ENCODE results near the gene XPR1.

Gene XPR1

DNA sequence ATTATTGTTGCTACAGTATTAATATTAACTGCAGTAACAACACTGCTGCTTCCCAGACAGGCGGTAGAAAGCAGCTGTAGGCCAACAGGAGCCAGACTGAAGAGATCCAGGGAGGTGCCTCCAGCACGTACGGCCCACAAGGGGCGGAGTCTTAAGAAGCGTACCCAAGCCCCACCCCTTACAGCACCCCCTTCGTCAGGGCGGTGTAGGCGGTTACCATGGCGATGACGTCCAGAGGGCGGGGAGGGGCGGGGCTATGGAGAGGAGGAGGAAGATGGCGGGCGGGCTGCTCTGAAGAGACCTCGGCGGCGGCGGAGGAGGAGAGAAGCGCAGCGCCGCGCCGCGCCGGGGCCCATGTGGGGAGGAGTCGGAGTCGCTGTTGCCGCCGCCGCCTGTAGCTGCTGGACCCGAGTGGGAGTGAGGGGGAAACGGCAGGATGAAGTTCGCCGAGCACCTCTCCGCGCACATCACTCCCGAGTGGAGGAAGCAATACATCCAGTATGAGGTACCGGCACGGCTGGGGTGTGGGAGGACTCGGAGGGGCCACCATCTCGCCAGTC is at the start of gene XPR1:
TSS of gene XPR1 (plus strand) at position 257 of the 560 bp plus-strand sequence. CDS start at position 437, 180 bp downstream.
- DNase-seq, result peak; percentile 98

DNA sequence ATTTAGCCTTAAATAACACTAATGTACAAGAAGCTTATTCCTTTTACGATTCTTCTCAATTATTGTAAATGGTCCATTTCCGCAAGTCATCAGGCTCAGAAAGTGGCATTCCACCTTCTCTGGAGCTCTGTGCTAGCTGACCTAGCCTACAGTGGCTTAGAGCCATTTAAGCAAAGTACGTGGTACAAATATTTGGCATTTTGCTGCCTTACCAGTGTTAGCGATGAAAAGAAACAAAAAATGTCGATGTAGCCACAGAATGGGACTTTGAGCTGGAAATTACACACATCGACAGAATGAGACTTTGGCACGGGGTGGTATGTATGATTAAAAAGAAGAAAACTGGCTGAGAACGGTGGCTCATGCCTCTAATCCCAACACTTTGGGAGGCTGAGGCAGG is 47.0 kb upstream of the XPR1 start:
- no peak for DNase-seq

DNA sequence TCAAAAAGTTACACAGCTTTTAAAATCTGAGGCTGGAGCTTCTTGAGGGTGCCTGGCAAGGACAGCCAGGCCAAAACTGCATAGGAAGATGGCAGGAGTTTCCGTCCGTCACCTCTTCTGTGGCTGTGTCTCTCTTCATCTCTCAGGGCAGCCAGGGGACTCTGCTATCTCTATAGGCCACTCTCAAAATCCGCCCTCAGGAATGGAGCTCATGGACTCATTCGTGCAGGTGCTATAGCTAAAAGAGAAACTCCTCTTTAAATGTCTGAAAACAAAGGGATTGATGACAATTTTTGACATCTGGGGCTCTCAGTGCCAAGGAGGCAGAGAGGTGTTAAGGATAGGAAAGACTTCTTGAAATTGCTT is 45.8 kb upstream of the XPR1 start:
- no peak for DNase-seq

DNA sequence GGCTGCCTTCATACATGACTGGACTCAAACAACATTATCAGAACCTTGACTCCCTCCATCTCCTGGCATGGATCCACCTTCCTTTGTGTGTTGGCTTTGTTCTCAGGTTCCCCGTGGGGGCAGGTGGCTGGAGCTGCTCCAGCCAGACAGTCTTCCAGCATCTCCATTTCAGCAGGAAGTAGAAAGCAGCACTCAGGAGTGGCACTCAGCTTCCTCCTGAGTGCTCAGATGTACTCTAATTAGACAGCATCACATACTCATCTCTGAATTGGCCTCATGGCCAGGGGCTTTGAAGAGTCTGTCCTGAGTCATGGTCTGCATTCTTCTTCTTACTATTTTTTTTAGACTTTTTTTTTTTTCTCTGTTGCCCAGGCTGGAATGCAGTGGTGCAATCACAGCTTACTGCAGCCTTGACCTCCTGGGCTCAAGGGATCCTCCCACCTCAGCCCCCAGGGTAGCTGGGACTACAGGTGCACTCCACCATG is 45.1 kb upstream of the XPR1 start:
- DNase-seq, result peak; percentile 43

DNA sequence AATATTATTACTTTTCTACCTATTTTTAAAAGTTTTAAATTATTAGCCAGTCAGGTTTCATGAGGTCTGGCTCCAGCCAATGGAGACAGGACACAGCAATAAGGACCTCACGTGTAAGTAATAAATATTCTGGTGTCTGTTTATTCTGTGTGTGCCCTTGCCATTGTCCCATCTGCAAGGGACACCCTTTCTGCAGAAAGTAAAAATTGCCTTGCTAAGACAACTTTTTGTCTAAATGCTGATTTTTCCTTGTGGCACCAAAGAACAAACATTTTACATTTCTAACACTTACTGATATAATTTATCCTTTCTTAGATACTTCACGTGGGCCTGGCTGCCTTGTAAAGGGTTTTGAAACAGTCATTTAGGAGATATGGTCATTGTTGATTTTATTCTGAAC is 43.7 kb upstream of the XPR1 start:
- DNase-seq, result no peak

DNA sequence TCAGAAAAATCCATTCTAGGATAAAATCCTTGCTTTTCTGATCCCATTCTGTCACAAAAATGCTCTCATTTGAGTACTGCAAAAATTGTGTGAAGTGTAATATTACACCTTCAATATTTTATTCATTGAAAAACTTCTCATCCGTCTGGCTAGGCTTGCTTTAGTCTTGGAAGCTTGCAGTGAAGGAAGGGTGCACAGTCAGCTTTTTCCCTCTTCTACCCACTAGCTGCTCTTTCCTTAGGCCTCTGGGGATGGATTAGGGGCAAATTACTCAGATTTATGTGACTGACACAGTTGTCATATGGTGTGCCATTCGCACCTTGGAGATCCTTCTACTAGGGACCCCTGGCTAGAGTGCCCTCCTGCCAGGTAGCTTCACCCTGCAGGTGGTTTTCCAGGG is 40.9 kb upstream of the XPR1 start:
- DNase-seq, result no peak

DNA sequence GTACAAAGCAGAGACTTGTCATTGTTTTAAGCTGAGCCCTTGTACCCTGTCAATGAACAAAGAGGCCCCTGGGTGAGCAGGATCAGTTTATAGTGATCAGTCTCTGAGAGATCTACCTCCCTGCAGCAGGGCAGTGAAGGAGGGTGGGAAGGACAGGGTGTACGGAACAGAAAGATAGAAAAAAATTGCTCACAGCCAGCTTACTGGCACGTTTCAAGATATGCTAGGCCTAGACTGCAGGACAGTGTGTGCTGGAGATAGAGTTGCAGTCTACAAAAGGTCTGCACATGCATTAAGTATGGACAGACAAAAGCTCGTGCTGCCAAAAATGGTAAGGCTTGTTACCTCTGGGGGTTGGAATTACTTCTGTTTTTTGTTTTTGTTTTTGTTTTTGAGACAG is 38.4 kb upstream of the XPR1 start:
- DNase-seq, result no peak

DNA sequence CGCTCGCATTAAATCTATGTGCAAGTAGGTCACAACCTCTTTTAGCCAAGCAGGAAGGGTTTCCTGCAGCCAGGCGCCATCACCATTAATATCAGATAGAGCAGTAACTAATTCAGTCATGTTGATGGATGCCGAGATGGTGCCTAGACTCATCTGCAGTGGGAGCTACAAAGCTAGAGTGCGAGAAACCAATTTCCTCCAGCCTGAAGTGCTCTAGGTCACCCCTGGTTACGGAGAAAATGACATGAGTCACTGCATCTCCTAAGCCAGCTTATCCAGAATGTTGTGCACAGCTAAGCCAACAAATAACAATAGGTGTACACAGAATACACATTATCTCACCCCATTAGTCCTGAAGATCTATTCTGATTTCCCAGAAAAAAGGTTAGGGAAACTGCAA is 37.1 kb upstream of the XPR1 start:
- DNase-seq, result no peak

DNA sequence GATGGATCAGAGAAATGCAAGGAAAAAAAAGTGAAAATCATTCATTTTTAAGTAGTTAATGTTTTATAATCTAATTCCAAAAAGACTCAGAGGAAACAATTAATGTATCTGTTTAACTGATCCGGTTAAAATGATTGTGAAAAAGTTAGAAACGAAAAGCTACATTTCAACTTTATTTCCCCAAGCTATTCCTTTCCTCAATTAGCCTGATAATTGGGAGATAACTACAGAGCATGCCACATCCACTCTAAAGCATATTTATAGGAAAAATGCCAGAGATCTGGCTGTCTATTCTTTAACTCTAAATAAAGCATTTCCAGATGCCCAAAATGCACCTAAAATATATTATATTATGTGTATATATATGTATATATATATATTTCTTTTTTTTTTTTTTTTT is 35.9 kb upstream of the XPR1 start:
- no peak for DNase-seq

DNA sequence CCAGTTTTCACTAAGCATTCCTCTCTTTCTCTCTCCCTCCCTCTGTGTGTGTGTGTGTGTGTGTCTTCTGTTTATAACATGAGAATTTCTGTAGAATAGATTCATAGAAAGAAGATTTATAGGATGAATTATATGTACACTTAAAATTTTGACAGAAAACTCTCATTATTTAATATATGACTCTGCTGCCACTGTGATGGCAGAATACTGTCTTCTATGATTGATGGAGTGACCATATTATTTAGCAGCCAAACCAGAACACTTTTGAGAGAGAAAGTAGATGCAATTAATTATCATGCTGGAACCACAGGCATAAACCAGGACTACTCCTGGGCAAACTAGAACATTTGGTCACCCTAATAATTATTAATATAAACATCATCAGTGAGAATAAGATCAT is 34.3 kb upstream of the XPR1 start:
- DNase-seq, result no peak

DNA sequence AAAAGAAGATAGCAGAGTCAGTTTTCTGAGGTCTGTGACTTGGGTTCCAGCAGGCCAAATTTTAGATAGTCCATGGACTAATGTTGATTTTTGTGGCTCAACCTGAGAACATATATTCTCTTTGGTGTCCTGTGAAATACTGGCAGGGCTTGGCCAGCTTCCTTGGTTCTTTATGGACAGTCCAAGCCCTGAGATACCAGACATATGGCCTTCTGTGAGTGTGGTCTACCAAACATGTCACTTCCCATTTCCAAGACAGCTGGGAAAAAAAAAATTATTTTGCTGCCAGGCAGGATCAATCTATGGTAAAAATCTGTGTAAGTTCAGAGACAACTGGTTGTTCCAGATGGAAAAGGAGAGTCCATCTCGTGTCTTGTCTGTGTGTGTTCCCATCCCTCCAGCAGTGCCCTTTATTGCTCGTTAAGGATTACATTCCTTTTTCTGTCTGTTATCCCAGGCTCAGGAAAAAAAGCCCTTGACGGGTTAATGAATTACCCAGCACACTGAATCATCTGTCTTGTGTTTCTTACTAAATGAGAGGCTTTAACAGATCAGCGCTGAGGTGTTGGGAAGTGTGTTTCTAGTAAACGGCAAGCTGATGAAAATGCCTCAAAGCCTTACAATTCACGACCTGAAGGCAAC is 33.4 kb upstream of the XPR1 start:
- DNase-seq, result no peak

DNA sequence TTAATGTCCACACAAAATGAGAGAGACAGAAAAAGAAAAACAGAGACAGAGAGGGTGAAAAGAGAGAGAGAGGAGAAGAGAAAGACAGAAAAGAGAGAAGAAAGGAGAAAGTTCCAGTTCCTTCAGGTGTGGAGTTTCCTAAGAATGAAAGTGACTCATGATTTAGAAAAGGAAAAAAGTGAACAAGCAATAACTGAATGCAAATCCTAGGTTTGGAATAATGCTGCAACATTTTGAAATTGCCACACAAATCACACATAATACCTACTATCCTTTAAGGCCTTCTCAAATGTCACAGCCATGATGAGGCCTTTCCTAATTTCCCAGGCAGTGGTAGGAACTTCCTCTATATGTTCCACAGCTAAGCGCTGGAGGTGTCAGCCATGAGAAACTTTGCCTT is 31.5 kb upstream of the XPR1 start:
- DNase-seq, result no peak

DNA sequence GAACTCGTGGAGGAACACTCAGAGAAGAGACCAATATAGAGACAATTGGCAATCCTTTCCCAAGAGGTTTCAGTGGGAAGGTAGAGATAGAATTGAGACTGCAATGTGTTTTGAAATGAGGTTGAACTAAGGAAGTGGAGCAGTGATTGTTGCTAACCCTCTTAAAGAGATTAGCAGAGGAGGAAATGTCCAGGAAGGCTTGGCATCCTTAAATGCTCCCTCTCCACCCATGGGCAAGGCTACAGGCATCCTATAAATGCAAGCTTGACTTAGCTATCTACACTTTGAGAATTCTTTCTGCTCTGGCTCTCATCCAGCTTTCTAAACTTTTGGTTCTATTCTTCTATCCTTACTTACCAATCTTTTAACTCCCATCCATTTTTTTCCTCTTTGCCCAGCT is 30.3 kb upstream of the XPR1 start:
- no peak for DNase-seq

DNA sequence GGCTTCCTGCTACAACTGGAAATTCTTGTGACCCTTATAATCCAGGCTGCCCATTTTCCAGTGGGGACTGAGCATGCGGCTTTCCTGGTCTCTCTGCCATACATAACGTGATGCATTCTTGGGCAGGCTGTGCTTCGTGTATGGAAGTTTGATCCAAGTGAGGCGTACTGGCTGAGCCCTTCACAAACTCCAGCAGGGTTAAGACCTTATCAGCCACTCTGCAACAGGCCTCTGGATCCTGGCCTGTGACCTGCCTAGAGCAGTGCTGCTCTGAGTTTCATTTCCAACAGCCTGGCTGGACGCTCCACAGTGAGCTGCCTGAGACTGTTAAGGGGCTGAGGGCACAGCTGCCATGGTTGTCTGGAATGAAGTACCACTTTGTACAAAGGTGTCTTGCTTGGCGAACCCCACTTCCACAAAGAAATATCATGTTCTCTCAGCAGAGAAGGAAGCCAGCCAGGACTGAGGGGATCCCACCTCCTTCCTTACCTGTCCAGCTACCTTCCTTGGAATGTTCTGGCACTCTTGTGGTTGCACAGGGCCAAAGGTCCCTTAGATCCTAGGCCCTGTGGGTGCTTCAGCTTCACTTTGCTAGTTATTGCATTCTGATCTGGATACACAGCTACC is 28.5 kb upstream of the XPR1 start:
- DNase-seq, result no peak

DNA sequence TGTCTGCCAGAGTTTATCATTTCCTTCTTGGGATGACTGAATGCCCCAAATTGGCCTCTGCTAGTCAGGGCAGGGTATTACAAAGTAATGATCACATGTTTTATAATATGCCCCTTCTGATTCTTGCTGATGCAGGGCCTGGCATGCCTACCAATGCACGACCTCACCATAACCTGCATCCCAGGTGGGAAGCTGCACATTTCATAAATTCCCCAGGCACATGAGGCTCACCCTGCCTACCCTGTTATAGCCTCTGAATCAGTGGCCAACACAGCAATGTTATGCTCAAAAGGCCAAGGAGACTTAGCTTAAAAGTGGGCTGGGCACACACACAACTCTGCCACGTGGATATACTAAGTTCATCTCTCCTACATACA is 28.0 kb upstream of the XPR1 start:
- no peak for DNase-seq

DNA sequence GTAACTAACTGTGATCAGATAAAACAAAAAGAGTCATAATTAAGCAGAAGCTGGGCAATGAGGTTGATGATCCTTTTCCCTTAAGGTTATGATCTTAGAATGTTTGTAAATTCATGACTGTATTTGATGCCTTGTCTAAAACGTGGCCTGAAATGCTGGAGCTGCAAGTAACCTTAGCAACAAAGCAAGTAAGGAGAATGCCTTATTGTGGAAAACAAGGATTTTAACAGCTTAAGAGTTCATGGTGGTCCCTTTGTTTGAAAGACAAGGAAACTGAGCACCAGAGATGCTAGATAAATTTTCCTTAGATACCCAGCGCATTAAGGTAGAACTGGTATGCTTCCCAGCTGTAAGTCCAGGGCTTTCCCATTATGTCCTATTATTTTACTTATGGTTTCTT is 25.7 kb upstream of the XPR1 start:
- no peak for DNase-seq

DNA sequence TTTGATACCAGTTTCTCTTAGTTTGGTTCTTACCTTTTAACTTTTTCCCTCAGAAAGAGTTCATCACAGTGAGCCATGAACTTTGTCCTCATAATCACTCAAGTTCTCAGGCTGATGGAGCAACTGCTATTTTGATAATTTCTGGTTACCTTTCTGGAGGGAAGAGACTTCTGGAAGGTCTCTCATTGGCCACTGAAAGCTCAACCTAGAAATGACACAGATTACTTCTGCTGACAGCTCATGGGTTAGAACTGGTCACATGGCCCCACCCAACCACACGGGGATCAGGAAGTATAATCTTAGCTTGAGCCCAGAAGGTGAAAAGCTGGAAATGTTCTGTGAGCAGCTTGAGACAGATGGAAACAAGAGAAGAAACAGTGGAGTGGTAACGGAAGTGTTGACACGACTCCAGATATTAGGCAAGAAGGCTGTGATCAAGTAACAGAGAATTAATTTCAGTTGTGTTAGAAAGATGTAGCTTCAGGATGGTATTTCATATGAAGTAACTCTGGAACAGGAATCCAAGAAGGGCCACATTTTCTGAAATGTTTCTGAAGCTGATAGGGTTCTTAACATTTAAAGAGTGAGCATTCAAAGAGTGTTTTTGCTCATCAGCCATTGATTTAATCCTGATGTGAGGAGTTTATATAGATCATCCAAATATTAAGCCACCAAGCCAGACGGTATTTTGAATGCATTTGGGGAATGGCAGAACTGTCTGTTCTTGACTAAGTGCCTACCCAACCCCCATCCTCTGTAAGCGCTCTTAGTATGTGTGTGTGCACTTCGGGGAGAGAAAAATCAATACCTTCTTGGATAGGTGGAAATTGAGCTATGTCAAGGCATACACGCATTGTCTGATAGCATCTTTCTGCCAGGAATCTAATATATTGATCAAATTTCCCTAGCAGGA is 21.9 kb upstream of the XPR1 start:
- DNase-seq, result peak; percentile 46

DNA sequence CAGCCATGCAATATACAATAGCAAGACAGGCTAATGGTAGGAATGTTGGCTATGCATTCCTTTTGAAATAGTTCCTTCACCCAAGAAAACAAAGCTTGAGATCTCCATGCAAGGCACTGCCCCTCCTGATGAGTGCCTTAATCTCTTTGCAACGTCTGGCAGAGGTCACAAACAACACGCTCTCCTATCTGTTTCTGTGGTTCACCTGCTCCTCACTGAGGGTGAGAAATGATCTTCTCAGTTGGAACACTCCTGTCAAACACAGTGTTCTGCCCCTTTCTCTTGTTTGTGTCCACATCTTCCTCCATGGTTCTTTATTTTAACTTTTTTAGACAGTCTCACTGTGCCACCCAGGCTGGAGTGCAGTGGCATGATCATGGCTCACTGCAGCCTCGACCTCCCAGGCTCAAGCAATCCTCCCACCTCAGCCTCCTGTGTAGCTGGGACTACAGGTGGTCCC is 21.2 kb upstream of the XPR1 start:
- no peak for DNase-seq

DNA sequence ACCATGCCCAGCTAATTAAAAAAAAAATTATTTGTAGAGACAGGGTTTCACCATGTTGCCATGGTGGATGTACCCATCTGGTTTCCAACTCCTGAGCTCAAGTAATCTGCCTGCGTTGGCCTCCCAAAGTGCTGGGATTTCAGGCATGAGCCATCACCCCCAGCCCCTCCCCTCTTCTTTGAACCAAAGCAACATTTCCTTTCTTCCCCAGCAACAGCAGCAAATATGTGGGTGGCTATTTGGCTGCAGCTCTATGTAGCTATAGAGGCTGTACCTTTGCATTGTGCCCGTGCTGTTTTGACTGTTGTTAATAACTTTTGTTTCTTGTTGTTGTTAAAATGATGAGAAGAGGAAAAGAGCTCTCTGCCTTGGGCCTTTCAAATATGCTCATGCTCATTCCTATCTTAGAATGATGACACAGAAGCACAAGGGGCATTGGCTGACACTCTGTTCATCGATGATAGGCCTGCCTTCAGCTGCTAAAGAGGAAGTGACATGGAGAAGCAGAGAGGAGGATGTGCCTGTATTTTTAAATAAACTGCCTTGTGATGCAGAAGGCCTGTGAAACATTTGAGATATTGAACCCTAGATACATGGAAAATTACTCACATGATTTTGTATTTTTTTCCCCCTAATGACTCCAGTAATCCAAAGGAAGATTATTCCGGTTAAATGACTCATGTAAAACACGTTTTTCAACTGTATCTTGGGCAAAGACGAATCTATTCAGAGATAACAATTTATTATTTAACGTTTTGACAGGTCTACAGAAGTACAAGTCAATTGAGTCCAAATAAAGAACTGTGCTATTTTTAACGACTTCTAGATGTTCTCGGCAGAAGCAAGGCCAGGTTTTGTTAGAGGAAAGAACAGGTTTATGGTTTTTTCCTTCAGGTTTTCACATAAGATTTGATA is 20.5 kb upstream of the XPR1 start:
- peak; percentile 63 for DNase-seq

DNA sequence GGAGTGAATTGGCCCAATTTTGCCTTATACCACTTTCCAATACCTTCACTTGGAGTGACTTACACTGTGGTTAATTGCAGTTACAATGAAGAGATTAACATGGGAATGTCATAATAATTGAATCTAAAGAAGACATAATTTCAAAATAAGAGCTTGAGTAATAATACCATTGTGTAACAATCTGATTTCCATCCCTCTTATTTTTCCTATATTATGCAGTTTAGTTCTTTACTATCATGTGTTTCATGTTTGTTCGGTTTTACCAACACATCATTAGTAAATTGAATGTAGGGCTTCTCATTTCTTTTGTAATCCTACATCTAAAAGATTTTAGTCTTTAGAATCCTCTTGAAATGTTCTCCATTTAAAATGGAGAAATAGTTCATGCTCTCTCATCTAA is 19.2 kb upstream of the XPR1 start:
- DNase-seq, result no peak

DNA sequence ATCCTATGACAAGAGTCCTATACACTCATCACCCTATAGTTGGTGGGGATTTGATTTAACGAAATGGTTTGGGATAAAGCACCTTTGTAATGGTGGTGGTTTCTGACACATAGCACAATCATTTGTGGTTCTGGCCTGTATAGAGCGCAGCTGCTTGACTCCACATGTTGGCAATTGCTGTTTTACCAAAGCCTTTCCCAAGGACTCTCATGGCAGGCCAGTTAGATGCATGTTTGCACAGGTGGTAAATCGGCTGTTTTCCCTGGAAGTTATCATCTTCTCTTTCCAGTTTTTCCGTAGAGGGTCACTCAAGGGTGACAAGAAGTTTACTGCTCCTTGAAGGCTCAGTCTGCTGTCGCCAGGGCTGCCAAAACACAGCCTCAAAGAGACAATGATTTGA is 17.1 kb upstream of the XPR1 start:
- DNase-seq, result no peak

DNA sequence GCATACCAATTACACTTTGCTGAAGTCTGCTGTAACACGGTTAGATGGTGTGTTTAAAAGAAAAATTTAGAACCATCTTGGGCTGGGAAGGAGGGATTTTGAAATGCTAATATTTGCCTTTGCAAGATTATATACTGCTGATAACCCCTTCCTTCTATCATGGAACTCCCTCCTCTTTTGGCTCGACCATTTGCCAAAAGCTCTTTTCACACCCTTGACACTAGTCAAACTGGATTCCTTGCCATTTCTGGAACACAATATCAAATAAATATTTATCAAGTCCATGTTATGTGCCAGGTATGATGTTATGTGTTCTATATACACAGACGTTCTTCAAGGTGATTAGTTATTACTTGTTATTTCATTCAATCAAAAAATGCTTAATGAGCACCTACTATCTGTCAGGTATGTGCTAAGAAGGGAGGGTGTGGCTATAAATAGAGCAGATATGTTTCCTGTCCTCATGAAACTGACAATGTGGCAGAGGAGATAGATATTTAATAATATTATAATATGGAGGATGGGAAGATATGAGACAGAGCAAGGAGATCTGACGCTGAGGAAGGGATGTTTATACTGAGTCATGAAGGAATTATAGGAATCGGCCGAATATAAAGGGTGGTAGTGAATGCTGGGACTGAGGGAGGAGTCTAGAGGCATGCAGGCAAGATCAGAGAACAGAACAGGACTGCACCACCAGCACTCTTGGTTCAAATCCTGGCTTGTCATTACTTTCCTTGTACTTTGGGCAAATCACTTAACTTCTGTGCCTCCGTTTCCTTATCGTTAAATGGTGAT is 16.1 kb upstream of the XPR1 start:
- peak; percentile 20 for DNase-seq
